ENCODE data around the gene HORMAD2.
A peak's percentile ranks its signal among the peaks of the same experiment; 100 is the strongest.
"Not testable (repeated sequence)": the region's sequence is repeated elsewhere in the genome, so short reads cannot be mapped to it uniquely, and the experiment has no call there.

HORMAD2 gene

DNA sequence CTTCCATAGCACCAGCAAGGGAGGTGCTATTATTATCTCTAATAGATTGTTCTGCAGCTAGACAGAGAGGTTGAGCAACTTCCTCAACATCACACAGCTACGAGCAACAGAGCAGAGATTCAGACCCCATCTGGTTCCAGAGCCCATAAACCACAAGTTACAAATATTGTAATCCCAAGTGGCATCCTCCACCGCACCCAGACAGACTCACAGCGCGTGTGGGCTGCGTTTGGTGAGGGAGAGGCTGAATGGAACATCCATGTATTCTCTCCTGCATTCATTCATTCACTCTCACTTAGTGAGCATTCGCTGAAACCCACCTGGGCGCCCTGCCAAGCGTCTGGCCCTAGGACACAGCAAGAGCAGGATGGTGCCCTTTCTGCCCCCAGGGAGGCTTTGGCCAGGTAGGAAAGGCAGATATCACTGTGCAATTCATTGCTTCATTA lies 132.8 kb downstream of the HORMAD2 start:
- DNase-seq: peak; percentile 71

DNA sequence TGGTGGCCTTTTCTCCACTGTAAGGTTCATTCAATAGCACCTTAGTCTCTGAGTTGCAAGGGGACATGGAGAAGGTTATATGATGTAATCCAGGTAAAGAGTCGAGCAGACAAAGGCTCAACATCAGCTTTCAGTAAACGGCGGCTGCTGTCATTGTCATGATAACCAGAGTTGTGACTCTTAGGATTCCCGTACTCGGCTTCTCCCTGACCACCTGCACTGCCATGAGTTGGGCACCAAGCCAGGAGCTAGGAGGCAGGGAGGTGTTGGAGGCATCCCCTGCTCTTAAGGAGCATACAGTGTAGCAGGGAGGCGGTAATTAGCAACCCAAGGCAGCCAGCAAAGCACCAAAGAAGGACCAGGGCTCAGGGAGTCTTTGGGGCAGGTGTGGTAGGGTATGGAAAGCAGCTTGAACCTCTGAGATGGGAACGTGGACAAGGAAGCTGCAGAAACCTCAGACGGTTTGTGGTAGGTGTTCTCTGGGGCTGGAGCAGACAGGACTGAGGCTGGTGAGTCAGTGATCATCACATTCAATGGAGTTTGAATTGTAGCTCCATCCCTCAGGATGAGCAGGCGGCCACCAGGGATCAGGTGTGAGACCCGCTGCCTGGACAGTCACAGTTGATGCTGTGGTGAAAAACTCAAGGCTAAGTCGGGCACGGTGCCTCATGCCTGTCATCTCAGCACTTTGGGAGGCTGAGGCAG lies 134.6 kb downstream of the HORMAD2 start:
- no peak for DNase-seq

DNA sequence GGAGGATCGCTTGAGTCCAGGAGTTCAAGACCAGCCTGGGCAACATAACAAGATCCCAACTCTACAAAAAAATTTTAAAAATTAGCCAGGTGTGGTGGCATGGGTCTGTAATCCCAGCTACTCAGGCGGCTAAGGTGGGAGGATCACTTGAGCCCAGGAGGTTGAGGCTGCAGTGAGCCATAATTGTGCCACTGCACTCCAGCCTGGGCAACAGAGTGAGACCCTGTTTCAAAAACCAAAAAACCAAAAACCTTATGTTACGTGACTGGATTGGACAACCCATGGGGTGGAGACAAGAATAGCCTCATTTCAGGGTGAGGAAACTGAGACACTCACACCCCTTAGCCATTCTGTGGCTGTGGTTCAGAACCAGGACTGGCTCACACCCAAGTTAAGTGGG lies 136.0 kb downstream of the HORMAD2 start:
- DNase-seq: not testable (repeated sequence)

DNA sequence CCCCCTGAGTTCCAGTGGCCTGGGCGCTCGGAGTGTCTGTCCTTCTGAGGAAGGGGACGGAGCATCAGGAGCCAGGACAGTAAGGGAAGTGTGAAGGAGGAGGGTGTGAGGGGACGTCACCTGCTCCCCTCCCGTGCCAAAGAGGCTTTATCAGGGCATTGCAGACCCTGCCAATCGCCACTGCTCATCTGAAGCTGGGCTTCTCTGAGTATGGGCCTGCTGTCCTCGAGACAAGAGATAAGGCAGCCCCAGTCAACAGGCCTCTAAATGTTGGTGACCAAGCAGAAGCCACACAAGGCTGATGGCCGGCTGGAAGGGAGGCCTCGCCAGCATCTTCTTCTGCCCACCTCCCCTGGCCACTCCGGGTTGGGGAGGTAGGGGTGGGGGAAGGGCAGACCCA lies 136.4 kb downstream of the HORMAD2 start:
- DNase-seq: no peak

DNA sequence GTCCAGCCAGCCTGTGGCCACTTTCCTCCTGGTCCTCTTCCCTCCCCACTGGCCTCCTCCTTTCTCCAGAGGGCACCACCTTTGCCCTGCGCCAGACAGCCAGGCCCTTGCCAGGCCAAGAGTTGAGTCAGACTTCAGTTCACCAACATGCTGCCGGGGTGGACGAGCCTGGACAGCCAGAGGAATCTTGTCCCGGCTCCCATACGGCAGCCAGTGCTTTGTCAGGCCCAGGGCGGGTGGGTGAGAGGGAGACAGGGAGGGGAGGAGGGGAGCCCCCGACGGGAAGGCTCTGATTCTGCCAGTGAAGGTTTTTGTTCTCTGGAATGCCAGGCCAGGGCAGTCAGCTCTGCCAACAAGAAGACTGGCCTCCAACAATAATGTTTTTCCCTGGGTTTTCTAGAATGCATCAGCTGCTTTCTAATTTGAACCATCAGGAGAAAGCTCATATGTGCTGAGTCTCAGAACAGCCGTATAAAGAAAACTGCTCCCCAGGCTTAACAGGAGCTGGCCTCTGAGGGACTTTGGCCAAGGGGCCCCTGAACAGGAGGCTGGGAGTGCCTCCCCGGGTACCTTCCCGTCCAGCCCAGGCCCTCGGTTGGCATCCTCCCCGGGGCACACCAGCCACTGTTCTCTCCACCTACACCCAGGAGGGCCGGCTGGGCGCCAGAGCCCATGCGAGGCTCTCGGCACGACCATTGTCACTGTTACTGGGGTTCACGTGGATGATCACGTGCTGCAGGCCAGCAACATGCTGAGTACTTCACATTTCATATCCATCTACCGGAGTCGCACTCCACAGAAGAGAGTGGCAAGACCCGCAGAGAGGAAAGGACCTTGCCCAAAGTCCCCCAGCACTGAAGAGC lies 137.7 kb downstream of the HORMAD2 start:
- DNase-seq: no peak

DNA sequence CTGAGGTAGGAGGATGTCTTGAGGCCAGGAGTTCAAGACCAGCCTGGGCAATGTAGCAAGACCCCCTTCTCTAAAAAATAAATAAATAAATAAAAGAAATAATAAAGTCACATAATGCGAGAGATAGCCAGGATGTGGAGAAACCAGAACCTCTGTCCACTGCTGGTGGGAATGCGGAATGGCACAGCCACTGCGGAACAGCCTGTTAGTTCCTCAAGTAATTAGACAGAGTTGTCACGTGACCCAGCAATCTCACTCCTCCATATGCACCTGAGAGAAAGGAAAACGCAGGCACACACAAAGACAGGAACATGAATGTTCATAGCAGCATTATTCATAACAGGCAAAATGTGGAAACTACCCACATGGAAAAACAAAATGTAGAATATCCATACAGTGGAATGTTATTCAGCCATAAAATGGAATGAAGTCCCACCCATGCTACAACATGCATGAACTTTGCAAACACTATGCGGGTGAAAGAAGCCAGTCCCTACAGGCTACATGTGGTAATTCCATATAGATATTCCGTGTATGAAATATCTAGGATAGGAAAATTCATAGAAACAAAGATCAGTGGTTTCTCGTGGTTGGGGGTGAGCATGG lies 138.9 kb downstream of the HORMAD2 start:
- no peak for DNase-seq

DNA sequence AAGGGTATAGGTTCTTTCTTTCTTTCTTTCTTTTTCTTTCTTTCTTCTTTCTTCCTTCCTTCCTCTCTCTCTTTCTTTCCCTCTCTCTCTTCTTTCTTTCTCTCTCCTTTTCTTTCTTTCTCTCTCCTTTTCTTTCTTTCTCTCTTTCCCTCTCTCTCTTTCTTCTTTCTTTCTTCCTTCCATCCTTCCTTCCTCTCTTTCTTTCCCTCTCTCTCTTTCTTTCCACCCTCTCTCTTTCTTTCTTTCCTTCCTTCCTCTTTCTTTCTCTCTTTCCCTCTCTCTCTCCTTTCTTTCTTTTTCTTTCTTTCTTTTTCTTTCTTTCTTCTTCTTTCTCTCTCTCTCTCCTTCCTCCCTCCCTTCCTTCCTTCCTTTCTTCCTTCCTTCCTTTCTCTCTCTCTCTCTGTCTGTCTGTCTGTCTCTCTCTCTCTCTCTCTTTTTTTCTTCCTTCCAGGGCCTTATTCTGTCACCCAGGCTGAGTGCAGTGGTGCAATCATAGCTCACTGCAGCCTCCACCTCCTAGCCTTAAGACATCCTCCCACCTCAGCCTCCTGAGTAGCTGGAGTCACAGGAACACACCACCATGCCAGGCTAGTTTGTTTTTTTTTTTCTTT lies 139.5 kb downstream of the HORMAD2 start:
- DNase-seq: no peak

DNA sequence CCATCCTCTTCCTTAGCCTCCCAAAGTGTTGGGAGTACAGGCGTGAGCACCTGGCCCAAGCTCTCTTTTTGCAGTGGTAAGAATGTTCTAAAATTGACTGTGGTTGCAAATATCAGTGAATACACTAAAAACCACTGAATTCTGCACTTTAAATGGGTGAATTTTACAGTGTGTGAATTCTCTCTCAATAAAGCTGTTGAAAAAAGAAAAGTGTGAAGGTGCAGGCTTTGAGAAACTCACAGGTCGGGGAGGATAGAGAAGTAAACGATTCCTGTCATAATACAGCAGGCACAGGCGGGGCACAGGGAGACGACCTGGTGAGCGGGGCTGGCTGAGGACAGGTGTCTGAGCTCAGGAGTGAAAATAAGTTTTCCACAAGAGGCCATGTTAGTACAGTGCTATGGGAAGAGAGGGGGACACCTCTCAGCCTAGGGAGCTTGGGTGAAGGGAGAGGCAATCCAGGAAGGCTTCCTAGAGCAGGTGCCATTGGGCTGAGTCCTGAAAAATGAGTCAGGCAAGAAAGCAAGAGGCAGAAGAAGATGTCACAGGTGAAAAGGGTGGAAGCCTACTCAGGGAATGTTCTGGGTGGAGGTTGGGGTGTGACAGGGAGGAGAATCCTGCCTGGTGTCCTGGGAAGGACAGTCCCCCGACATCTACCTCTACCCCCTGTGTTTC lies 140.2 kb downstream of the HORMAD2 start:
- no peak for DNase-seq

DNA sequence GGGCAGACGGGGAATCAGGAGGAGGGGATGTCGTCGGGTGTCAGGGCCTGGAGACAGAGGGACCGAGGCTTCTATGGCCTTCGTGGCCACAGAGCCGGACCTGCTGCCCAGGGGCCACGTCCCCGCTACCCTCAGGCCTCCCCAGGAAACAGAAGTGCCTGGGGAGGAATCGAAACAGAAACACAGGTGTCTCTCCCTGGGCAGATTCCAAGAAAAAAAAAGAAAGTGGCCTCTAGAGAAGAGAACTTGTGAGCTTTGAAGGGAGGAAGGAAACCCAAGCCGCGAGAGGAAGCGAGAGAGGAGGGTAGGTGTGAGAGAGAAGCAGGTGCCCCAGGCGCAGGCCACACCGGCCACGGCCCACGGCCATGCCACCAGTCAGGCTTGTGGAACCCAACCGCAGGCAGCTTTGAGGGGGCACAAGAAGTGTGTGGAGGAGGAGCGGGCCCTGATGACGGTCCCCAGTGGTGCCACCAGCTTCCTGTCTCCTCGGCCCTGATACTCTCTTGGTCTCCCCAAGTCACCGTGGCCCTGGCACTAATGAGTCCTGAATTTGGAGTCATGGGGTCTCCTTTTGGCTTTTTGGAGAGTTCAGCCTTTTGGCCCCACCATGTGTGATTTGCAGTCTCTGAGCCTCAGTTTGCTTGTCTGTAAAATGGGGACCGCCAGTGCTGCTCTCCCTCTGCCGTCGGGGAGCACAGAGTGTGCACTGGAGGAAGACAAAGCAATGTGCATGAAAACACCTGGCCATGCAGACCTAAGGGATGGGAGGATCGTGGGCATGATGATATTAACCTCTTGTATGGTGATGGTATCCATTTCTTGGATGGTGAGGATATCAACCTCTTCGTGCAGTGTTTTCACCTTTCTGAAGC lies 141.1 kb downstream of the HORMAD2 start:
- no peak for DNase-seq

DNA sequence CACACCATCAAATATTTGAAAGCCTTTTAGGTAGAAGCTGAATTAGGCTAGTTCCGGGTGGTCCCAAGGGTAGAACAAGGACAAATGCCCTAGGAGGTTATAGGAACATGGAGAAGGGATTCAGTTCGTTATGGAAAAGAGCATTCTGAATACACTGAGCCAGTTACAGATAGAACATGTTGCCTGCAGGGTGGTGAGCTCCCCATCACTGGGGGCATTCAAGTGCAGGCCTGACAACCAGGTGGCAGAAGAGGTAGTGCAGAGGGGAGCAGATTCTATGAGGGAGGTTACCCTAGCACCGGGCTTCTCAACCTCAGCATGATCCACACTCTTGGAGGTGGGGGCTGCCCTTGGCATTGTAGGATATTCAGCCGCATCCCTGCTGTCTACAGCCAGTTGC lies 142.1 kb downstream of the HORMAD2 start:
- DNase-seq: no peak

DNA sequence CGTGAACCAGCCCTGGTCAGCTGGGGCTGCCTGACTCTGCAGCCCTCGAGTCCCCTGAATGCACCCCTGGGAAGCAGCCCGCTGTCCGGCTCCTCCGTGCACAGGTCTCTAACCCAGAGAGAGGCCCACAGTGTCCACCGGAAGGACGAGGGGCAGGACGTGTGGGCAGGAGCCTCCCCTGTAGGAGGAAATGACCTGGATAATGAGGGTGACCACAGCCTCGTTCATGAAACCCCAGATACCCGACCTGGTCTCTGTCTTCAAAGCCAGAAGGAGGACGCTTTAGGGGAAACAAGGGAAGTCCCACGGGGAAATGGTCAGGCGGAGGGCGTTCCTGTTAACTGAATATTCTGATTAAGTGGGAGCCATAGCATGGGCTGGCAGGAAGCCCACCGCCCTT lies 143.0 kb downstream of the HORMAD2 start:
- DNase-seq: no peak

DNA sequence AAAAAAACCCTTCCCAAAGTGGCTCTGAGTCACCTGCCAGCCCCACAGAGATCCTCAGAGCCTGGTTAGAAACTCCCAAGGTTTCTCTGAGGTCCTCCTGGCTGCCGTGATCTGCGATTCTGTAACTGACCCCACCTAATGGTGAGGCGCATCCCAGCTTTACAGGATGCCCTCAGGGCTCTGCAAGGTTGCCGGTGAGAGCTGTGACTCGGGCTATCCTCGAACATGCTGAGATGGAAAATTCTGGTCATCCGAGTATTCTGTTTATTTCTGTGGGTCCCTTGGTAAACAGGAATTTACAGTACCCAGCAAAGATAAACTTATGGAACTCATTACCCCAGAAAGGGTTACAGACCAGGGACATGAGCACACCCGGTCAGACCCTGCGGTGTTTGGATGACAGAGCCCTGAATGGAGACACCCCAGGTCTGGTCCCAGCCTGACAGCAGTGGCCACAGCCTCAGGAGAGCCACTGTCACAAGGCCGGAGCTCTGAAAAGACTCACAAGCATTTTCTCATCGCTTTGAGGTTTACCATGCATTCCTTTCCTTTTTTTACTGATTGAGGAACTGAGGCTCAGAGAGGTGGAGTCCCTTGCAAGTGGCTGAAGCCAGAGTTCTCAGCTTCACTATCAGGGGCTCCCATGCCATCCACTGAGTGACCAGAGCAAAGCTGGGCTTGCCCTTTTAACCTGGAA lies 144.0 kb downstream of the HORMAD2 start:
- DNase-seq: no peak

DNA sequence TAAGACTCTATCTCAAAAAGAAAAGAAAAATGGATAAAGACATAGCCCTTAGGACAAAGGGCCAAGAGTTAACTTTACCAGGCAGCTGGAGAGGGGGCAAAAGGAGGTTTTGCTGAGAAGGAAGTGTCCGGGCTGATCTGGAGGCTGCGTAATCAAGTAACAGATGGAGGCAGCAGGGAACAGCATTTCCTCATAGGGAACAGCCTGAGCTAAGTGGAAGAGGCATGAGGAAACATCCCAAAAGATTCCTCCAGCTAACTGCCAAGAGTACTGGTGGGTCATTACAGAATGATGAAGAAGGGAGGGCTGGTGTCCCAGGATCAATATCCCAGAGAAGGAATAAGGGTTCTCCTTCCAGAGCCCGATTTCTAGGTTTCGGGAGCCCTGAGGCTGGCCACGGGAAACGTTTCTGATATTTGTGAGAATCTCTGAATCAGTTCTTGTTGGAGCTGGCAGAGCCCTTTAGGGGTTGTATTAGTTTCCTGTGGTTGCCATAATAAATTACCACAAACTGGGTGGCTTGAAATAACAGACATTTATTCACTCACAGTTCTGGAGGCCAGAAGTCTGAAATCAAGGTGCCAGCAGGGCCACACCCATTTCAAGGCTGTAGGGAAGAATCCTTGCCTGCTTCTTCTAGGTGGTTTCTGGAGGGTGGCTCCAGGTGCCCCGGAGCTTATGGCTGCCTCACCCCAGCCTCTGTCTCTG lies 145.1 kb downstream of the HORMAD2 start:
- DNase-seq: no peak

DNA sequence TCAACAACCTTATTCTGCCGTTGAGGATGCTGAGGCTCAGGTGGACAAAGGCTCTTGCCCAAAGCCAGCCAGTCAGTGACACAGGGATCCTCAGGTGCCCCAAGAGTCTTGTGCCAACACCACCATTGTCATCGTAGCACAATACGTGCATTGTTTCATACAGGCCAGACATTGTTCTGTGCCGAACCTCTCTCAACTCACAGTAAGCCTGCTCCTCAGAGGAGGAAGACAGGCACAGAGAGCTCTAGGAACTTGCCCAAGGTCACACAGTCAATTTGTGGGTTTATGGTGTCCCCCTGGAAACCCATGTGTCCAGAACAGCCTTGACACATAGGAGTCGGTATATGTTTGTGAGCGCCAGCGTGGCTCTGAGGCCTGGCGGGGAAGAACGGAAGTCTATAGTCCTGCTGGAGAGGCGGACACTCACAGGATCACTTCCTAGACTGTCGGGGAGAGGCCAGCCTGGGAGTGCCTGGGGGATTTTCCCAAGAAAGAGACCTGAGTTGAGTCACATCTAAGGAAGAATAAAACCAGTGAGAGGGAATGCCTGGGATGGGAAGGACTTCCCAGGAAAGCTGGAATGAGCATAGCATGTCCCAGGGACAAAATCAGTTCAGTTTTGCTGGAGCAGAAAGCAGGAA lies 146.0 kb downstream of the HORMAD2 start:
- no peak for DNase-seq
